ENCODE data around the gene ARHGEF12.

The ARHGEF12 gene

GRCh38 chr11:120314861-120315260, 21.4 kb upstream of the ARHGEF12 start:
- TF ChIP-seq CTCF (IDR thresholded peaks at IDR 0.05; ENCODE audit: borderline replicate concordance, control extremely low read depth, extremely low read depth, insufficient read depth, missing control alignments): no peak
- in situ Hi-C loops (cut with MboI; ENCODE audit: low sequenced_read_pairs, unreplicated experiment): no loop called here
- DNase-seq (ENCODE audit: low spot score): no peak

- in situ Hi-C loops (cut with MboI; ENCODE audit: low sequenced_read_pairs, unreplicated experiment): no loop called here
- DNase-seq (ENCODE audit: low spot score): no peak
- no peak for TF ChIP-seq CTCF (IDR thresholded peaks at IDR 0.05; ENCODE audit: borderline replicate concordance, control extremely low read depth, extremely low read depth, insufficient read depth, missing control alignments)
Measured at GRCh38 chr11:120316880-120317688, 19.1 kb upstream of the ARHGEF12 start.

GRCh38 chr11:120317689-120318480, 18.3 kb upstream of the ARHGEF12 start:
- no peak for DNase-seq (ENCODE audit: low spot score)
- no peak for TF ChIP-seq CTCF (IDR thresholded peaks at IDR 0.05; ENCODE audit: borderline replicate concordance, control extremely low read depth, extremely low read depth, insufficient read depth, missing control alignments)
- in situ Hi-C loops (cut with MboI; ENCODE audit: low sequenced_read_pairs, unreplicated experiment): no loop called here

GRCh38 chr11:120318906-120319305, 17.3 kb upstream of the ARHGEF12 start:
- DNase-seq (ENCODE audit: low spot score): no peak
- TF ChIP-seq CTCF (IDR thresholded peaks at IDR 0.05; ENCODE audit: borderline replicate concordance, control extremely low read depth, extremely low read depth, insufficient read depth, missing control alignments): no peak
- in situ Hi-C loops (cut with MboI; ENCODE audit: low sequenced_read_pairs, unreplicated experiment): no loop called here

- in situ Hi-C loops (cut with MboI; ENCODE audit: low sequenced_read_pairs, unreplicated experiment): no loop called here
- no peak for TF ChIP-seq CTCF (IDR thresholded peaks at IDR 0.05; ENCODE audit: borderline replicate concordance, control extremely low read depth, extremely low read depth, insufficient read depth, missing control alignments)
- DNase-seq (ENCODE audit: low spot score): peak; percentile 82
Measured at GRCh38 chr11:120324932-120325810, 11.0 kb upstream of the ARHGEF12 start, which contains the start of gene TLCD5. Gene TLCD5 (plus strand): TSS chr11:120325299. CDS start chr11:120327442, 2,143 bp downstream.

GRCh38 chr11:120326228-120326627, 10.0 kb upstream of the ARHGEF12 start:
- no peak for TF ChIP-seq CTCF (IDR thresholded peaks at IDR 0.05; ENCODE audit: borderline replicate concordance, control extremely low read depth, extremely low read depth, insufficient read depth, missing control alignments)
- no peak for DNase-seq (ENCODE audit: low spot score)
- in situ Hi-C loops (cut with MboI; ENCODE audit: low sequenced_read_pairs, unreplicated experiment): no loop called here

All from GM13976 (cell line).